ENCODE data around the gene ZNF552. TPM values are rescaled to one million over a fixed set of nuclear protein-coding genes. Genes with fewer than 3 reads are reported as not detected.
"Not testable (repeated sequence)": the region's sequence is repeated elsewhere in the genome, so short reads cannot be mapped to it uniquely, and the experiment has no call there.

ZNF552 gene
- total RNA-seq (21.7 and 29.9 TPM in 2 replicates), polyA plus RNA-seq (6.7 and 8.1 TPM in 2 replicates), polyA minus RNA-seq (5.3 and 9.6 TPM in 2 replicates)
- 10.5 TPM for total RNA-seq (2013)

- Histone ChIP-seq H3K36me3 (replicated peaks in 1 of 2; ENCODE audit: control extremely low read depth in 1 of 2, control insufficient read depth in 1 of 2, extremely low read depth in 1 of 2, insufficient read depth in 2 of 2, low read length in 1 of 2) (peaks cover 2 to 11% of the 10 kb centered on the region in 2 experiments), H3K79me2 (ENCODE audit: control insufficient read depth, insufficient read depth, low read length) (peaks cover 72% of the 10 kb centered on the region), H3K4me3 (ENCODE audit: control extremely low read depth in 1 of 5, extremely low read depth in 1 of 5, insufficient read depth in 1 of 5, low read depth in 2 of 5, low read length in 4 of 5) (peak within 1 kb of the TSS; percentile 58 to 96 (median 87)), H3K9me3 (ENCODE audit: control extremely low read depth in 1 of 3, control insufficient read depth in 2 of 3, insufficient read depth in 1 of 3, low read length in 2 of 3) (no peaks in the 10 kb centered on the region), H3K4me1 (ENCODE audit: control insufficient read depth in 2 of 2, insufficient read depth in 2 of 2, low read length in 2 of 2) (peaks cover 12 to 26% of the 10 kb centered on the region in 2 donors), H3K27ac (ENCODE audit: low read length in 2 of 2) (peak within 1 kb of the TSS; percentile 65 to 84), H3K27me3 (replicated peaks in 1 of 4; ENCODE audit: control extremely low read depth in 1 of 4, control insufficient read depth in 3 of 4, insufficient read depth in 4 of 4, low read length in 3 of 4) (no peaks in the 10 kb centered on the region), H4K20me1 (ENCODE audit: control insufficient read depth, insufficient read depth, low read length, poor library complexity, severe bottlenecking) (no peaks in the 10 kb centered on the region), H3K4me2 (replicated peaks; ENCODE audit: low read depth, low read length, poor library complexity, severe bottlenecking) (peak within 1 kb of the TSS; percentile 91), H3K9ac (ENCODE audit: low read length) (peak within 1 kb of the TSS; percentile 97), H2AFZ (ENCODE audit: insufficient read depth, low read depth, low read length, poor library complexity, severe bottlenecking) (peak within 1 kb of the TSS; percentile 97)
- CTCF ChIA-PET, result interaction anchor here (1.2 kb wide), 1 partner anchor 45 kb away, joined by 3 read pairs; the partner anchor contains the start of gene ZNF586
- POLR2A ChIA-PET, result interaction anchor here (0.5 to 1.3 kb wide), 6 partner anchors 11 to 535 kb away, joined by 3 to 4 read pairs (median 3); partner anchors contain the start of genes ZNF586 and ZNF587
- under 1% methylated on average over 50 of the region's 50 CpGs for WGBS (ENCODE audit: insufficient coverage)
- ATAC-seq (ENCODE audit: low read depth) (peak; percentile 81), DNase-seq (peak; percentile 87)
- H3K4me1 Mint-ChIP-seq, result peaks cover 45% of the 10 kb centered on the region
- intact Hi-C loops (cut with micrococcal nuclease), result loop anchor here (1.0 to 10.0 kb wide), 7 partner anchors 45 to 380 kb away; partner anchors contain the start of genes ZNF211, ZNF417, ZNF586 and ZNF671
- no peak for TF ChIP-seq EZH2 (IDR thresholded peaks at IDR 0.05; ENCODE audit: borderline replicate concordance, insufficient read depth, low read depth, low read length, poor library complexity, severe bottlenecking)
- TF ChIP-seq, protein P1, sequence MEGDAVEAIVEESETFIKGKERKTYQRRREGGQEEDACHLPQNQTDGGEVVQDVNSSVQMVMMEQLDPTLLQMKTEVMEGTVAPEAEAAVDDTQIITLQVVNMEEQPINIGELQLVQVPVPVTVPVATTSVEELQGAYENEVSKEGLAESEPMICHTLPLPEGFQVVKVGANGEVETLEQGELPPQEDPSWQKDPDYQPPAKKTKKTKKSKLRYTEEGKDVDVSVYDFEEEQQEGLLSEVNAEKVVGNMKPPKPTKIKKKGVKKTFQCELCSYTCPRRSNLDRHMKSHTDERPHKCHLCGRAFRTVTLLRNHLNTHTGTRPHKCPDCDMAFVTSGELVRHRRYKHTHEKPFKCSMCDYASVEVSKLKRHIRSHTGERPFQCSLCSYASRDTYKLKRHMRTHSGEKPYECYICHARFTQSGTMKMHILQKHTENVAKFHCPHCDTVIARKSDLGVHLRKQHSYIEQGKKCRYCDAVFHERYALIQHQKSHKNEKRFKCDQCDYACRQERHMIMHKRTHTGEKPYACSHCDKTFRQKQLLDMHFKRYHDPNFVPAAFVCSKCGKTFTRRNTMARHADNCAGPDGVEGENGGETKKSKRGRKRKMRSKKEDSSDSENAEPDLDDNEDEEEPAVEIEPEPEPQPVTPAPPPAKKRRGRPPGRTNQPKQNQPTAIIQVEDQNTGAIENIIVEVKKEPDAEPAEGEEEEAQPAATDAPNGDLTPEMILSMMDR (IDR thresholded peaks at IDR 0.05), result no peak
- H3K27me3 Mint-ChIP-seq, result no peaks in the 10 kb centered on the region
- peak within 1 kb of the TSS; percentile 94 for H3K27ac Mint-ChIP-seq
- no peaks in the 10 kb centered on the region for H3K9me3 Mint-ChIP-seq (ENCODE audit: insufficient read depth)
- peak within 1 kb of the TSS; percentile 97 for H3K4me3 Mint-ChIP-seq
Observed at GRCh38 chr19:57814505-57815246, at the start of gene ZNF552. Gene ZNF552 (minus strand): TSS chr19:57814913. CDS start chr19:57814743, 170 bp downstream.

DNA sequence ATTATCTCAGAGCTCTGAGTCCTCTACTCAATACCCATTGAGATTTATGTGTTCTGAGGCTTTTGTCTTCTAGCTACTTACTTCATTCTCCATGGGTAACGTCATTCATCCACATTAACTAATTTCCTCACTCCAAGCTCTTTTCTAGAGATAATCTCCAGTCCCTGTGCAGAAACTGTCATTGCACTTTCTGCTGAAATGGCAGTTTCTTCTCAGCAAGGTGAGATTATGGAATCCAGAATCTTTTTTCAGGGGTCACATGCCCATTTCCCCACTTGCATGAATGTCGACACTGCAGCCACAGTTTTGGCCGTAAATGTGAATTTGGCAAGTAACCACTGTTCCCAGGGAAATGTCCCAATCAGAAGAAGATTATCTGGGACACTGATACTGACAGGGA is 47.6 kb upstream of the ZNF552 start:
- H3K36me3 ChIP-seq (replicated peaks in 1 of 2; ENCODE audit: control extremely low read depth in 1 of 2, control insufficient read depth in 1 of 2, extremely low read depth in 1 of 2, insufficient read depth in 2 of 2, low read length in 1 of 2), result peaks cover 9 to 55% of the 10 kb centered on the region in 2 experiments
- CTCF ChIA-PET, result not testable (repeated sequence)

GRCh38 chr19:57854117-57854516 is 39.4 kb upstream of the ZNF552 start:
- peaks cover 44% of the 10 kb centered on the region for H3K79me2 ChIP-seq (ENCODE audit: control insufficient read depth, insufficient read depth, low read length)
- H3K4me3 Mint-ChIP-seq; H4K20me1 ChIP-seq (ENCODE audit: control insufficient read depth, insufficient read depth, low read length, poor library complexity, severe bottlenecking); ATAC-seq (ENCODE audit: low read depth); H3K27me3 Mint-ChIP-seq; DNase-seq; H2AFZ ChIP-seq (ENCODE audit: insufficient read depth, low read depth, low read length, poor library complexity, severe bottlenecking); H3K9ac ChIP-seq (ENCODE audit: low read length); H3K27ac ChIP-seq (ENCODE audit: low read length in 2 of 2); H3K27me3 ChIP-seq (replicated peaks in 1 of 4; ENCODE audit: control extremely low read depth in 1 of 4, control insufficient read depth in 3 of 4, insufficient read depth in 4 of 4, low read length in 3 of 4); H3K4me3 ChIP-seq (ENCODE audit: control extremely low read depth in 1 of 5, extremely low read depth in 1 of 5, insufficient read depth in 1 of 5, low read depth in 2 of 5, low read length in 4 of 5); H3K9me3 Mint-ChIP-seq (ENCODE audit: insufficient read depth); H3K4me2 ChIP-seq (replicated peaks; ENCODE audit: low read depth, low read length, poor library complexity, severe bottlenecking); H3K9me3 ChIP-seq (ENCODE audit: control extremely low read depth in 1 of 3, control insufficient read depth in 2 of 3, insufficient read depth in 1 of 3, low read length in 2 of 3): not testable (repeated sequence)
- WGBS (ENCODE audit: insufficient coverage), result 67% methylated on average over 1 of the region's 2 CpGs
- peaks cover 7 to 15% of the 10 kb centered on the region in 2 donors for H3K4me1 ChIP-seq (ENCODE audit: control insufficient read depth in 2 of 2, insufficient read depth in 2 of 2, low read length in 2 of 2)
- CTCF ChIA-PET, result interaction anchor here (0.7 kb wide), 1 partner anchor 17 kb away, joined by 3 read pairs; no protein-coding TSS in a partner anchor
- POLR2A ChIA-PET, result interaction anchor here (0.7 kb wide), 1 partner anchor 262 kb away, joined by 4 read pairs; no protein-coding TSS in a partner anchor
- intact Hi-C loops (cut with micrococcal nuclease), result loop anchor here (5.0 kb wide), 1 partner anchor 33 kb away; the partner anchor contains the start of gene ZNF814
- H3K36me3 ChIP-seq (replicated peaks in 1 of 2; ENCODE audit: control extremely low read depth in 1 of 2, control insufficient read depth in 1 of 2, extremely low read depth in 1 of 2, insufficient read depth in 2 of 2, low read length in 1 of 2), result peaks cover 1 to 22% of the 10 kb centered on the region in 2 experiments
- Mint-ChIP-seq H3K27ac (peak overlapping the region; percentile 20), H3K4me1 (peaks cover 22% of the 10 kb centered on the region)

More for the DNA sequence above, 47.6 kb upstream of the ZNF552 start:
- ATAC-seq (ENCODE audit: low read depth); H3K27me3 Mint-ChIP-seq; H2AFZ ChIP-seq (ENCODE audit: insufficient read depth, low read depth, low read length, poor library complexity, severe bottlenecking); H3K27ac Mint-ChIP-seq; intact Hi-C loops (cut with micrococcal nuclease); POLR2A ChIA-PET; H3K4me3 ChIP-seq (ENCODE audit: control extremely low read depth in 1 of 5, extremely low read depth in 1 of 5, insufficient read depth in 1 of 5, low read depth in 2 of 5, low read length in 4 of 5); H3K4me1 ChIP-seq (ENCODE audit: control insufficient read depth in 2 of 2, insufficient read depth in 2 of 2, low read length in 2 of 2); H3K9ac ChIP-seq (ENCODE audit: low read length); H3K4me2 ChIP-seq (replicated peaks; ENCODE audit: low read depth, low read length, poor library complexity, severe bottlenecking); H4K20me1 ChIP-seq (ENCODE audit: control insufficient read depth, insufficient read depth, low read length, poor library complexity, severe bottlenecking); H3K4me3 Mint-ChIP-seq; DNase-seq; H3K9me3 Mint-ChIP-seq (ENCODE audit: insufficient read depth); H3K27me3 ChIP-seq (replicated peaks in 1 of 4; ENCODE audit: control extremely low read depth in 1 of 4, control insufficient read depth in 3 of 4, insufficient read depth in 4 of 4, low read length in 3 of 4); H3K27ac ChIP-seq (ENCODE audit: low read length in 2 of 2); H3K4me1 Mint-ChIP-seq: not testable (repeated sequence)
- peaks cover 0 to 22% (median 1%) of the 10 kb centered on the region in 3 donors for H3K9me3 ChIP-seq (ENCODE audit: control extremely low read depth in 1 of 3, control insufficient read depth in 2 of 3, insufficient read depth in 1 of 3, low read length in 2 of 3)
- no CpG with 5 or more reads among the region's 3 CpGs for WGBS (ENCODE audit: insufficient coverage)
- peaks cover 35% of the 10 kb centered on the region for H3K79me2 ChIP-seq (ENCODE audit: control insufficient read depth, insufficient read depth, low read length)
